A673 (cell line): ENCODE data around the gene ATG10. TPM values are rescaled to one million over a fixed set of nuclear protein-coding genes. Genes with fewer than 3 reads are reported as not detected.

Experiments
- BruUV-seq: library from RNA; stranded (reverse); fragments of 400-500 nt; replicated peaks from 2 replicates; lab custom pipeline; 2021; lab: Mats Ljungman, UMichigan
- CTCF ChIA-PET: fragments of 300-600 bp; sonication (Branson Sonifier 250); formaldehyde crosslinking; loops from one replicate; lab custom pipeline; 2022; ENCODE audit warnings: antibody characterized with exemption; lab: Charles Lee
- POLR2A ChIA-PET: fragments of 300-600 bp; sonication (Branson Sonifier 250); formaldehyde crosslinking; loops from one replicate; lab custom pipeline; 2022; ENCODE audit warnings: antibody characterized with exemption; ENCODE audit not compliant: low non-redundant PET; lab: Charles Lee
- DNase-seq: peaks from one replicate; pipeline ENCODE4 v3.0.0-alpha.2; 2015; ENCODE audit warnings: low spot score
- H3K27ac ChIP-seq: fragments of 200-600 bp; sonication (generic); 2 replicates; pipeline ENCODE4 v1.5.1; 2016; ENCODE audit warnings: mixed run types, low read depth, mild to moderate bottlenecking, mixed read lengths, antibody characterized with exemption, low read length; ENCODE audit not compliant: poor library complexity, severe bottlenecking
- H3K27me3 ChIP-seq: fragments of 200-600 bp; sonication (generic); replicated peaks from 2 replicates; pipeline ENCODE4 v1.6.1; 2017; ENCODE audit warnings: mixed run types, low read depth, mild to moderate bottlenecking, mixed read lengths, antibody characterized with exemption, low read length; ENCODE audit not compliant: insufficient read depth, poor library complexity
- H3K36me3 ChIP-seq: fragments of 200-600 bp; sonication (generic); 2 replicates; pipeline ENCODE4 v1.6.1; 2016; ENCODE audit warnings: mixed run types, mild to moderate bottlenecking, mixed read lengths, antibody characterized with exemption, low read length; ENCODE audit not compliant: insufficient read depth, poor library complexity, severe bottlenecking
- H3K4me1 ChIP-seq: fragments of 200-600 bp; sonication (generic); 2 replicates; pipeline ENCODE4 v1.6.1; 2017; ENCODE audit warnings: mixed run types, mild to moderate bottlenecking, mixed read lengths, antibody characterized with exemption, low read length; ENCODE audit not compliant: insufficient read depth, poor library complexity, severe bottlenecking
- H3K4me3 ChIP-seq: fragments of 200-600 bp; sonication (generic); 2 replicates; pipeline ENCODE4 v1.5.1; 2016; ENCODE audit warnings: low read depth, mixed run types, mild to moderate bottlenecking, mixed read lengths, low read length; ENCODE audit not compliant: poor library complexity, severe bottlenecking
- H3K9me3 ChIP-seq: fragments of 200-600 bp; sonication (generic); 2 replicates; pipeline ENCODE4 v1.6.1; 2016; ENCODE audit warnings: mixed run types, low read depth, mild to moderate bottlenecking, mixed read lengths, antibody characterized with exemption, low read length; ENCODE audit not compliant: poor library complexity, severe bottlenecking
- EZH2 ChIP-seq: fragments of 200-600 bp; sonication (generic); IDR thresholded peaks from 2 replicates; pipeline ENCODE4 v1.6.1; 2017; ENCODE audit warnings: borderline replicate concordance, low read depth, mild to moderate bottlenecking, mixed read lengths, antibody characterized with exemption, low read length; ENCODE audit not compliant: poor library complexity, severe bottlenecking
- intact Hi-C: fragments of 100-400 bp; cut with micrococcal nuclease; formaldehyde crosslinking; loops from one replicate; pipeline ENCODE4 v1.10.0; 2022; ENCODE audit not compliant: unreplicated experiment
- total RNA-seq: library from RNA; stranded (reverse); gene quantifications from 2 replicates; pipeline ENCODE4 v1.2.3, GENCODE V29; 2021
- TF ChIP-seq, protein P1 (sequence below): fragments of 300-800, 200-600 bp; sonication (generic); conservative IDR thresholded peaks from 2 replicates; pipeline ENCODE4 v1.5.1; 2017; ENCODE audit warnings: low read depth, mild to moderate bottlenecking, antibody characterized with exemption, low read length, moderate library complexity, mixed read lengths

Gene ATG10
- total RNA-seq, 1 experiment from 2014 or later, result 17.1 TPM

DNA sequence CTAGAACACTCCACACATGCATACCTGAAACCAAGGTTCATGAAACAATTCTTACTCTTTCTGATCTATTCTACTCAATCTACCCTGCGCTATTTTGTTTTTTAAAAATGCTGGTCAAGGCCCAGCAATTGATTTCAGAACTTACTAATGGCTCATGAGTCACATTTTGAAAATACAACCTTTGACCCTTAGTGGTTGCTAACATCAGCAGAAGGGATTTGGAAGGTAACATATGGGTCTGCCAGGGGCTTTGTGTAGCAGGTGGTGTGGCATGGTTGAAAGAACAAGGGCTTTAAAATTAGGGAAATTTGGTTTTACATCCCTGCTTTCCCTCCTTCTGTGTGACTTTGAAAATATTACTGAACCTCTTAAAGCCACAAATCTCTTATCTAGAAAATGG, 101.4 kb downstream of the ATG10 start:
- TF ChIP-seq, protein P1, sequence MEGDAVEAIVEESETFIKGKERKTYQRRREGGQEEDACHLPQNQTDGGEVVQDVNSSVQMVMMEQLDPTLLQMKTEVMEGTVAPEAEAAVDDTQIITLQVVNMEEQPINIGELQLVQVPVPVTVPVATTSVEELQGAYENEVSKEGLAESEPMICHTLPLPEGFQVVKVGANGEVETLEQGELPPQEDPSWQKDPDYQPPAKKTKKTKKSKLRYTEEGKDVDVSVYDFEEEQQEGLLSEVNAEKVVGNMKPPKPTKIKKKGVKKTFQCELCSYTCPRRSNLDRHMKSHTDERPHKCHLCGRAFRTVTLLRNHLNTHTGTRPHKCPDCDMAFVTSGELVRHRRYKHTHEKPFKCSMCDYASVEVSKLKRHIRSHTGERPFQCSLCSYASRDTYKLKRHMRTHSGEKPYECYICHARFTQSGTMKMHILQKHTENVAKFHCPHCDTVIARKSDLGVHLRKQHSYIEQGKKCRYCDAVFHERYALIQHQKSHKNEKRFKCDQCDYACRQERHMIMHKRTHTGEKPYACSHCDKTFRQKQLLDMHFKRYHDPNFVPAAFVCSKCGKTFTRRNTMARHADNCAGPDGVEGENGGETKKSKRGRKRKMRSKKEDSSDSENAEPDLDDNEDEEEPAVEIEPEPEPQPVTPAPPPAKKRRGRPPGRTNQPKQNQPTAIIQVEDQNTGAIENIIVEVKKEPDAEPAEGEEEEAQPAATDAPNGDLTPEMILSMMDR, result no peak
- no peak for TF ChIP-seq EZH2
- DNase-seq, result no peak
- Histone ChIP-seq H3K4me1 (no peaks in the 10 kb centered on the region), H3K9me3 (no peaks in the 10 kb centered on the region), H3K4me3 (no peak overlapping the region), H3K27ac (no peak overlapping the region), H3K27me3 (no peaks in the 10 kb centered on the region), H3K36me3 (no peaks in the 10 kb centered on the region)
- BruUV-seq, result no TSS peak
- ChIA-PET POLR2A (no interaction called here), CTCF (no interaction called here)
- intact Hi-C loops, result no loop called here

DNA sequence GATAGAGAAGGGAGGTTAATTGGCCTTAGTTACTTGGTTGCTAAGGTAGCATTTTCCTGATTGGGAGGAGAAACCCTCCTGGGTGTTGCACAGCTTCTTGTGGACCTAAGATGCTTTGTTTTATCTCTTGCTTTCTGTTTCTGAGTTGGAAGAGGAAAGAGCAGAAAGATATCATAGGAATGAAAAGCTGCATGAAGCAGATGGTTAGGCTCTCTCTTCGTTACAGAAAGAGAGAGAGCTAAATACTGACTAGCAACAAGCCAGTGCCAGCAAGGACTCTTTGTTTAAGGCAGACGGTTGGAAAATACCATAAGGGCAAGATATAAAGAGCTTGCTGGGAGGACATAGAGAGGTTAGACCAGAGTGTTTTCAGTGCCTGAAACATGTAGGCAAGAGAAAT, 103.1 kb downstream of the ATG10 start:
- no peak for DNase-seq
- H3K27me3 ChIP-seq, result no peaks in the 10 kb centered on the region
- no peak for TF ChIP-seq EZH2
- TF ChIP-seq, protein P1, result no peak
- H3K4me1 ChIP-seq, result no peaks in the 10 kb centered on the region
- CTCF ChIA-PET, result no interaction called here
- POLR2A ChIA-PET, result no interaction called here
- H3K27ac ChIP-seq, result no peak overlapping the region
- no TSS peak for BruUV-seq
- H3K9me3 ChIP-seq, result no peaks in the 10 kb centered on the region
- intact Hi-C loops, result no loop called here
- H3K4me3 ChIP-seq, result no peak overlapping the region
- no peaks in the 10 kb centered on the region for H3K36me3 ChIP-seq

DNA sequence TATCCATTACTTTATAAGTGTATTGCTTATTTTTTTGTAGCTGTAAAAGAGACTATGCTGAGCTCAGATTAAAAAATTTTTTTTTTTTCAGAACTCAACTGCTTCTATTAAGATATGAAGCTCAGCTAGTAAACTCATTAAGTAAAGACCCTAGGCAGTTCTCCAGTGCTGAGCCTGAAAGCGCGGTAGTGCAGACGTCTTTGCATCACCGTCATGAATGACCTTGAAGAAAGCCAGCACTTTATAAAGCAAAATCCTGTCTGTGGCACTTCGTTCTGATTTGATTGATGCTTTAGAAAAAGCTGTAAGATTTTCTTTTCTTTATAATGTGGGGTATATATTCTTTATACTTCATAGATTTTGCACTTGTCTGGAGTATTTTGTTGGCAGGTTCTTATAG, 105.7 kb downstream of the ATG10 start:
- intact Hi-C loops, result no loop called here
- DNase-seq, result no peak
- CTCF ChIA-PET, result no interaction called here

More for the DNA sequence above, 105.7 kb downstream of the ATG10 start:
- Histone ChIP-seq H3K36me3 (no peaks in the 10 kb centered on the region), H3K9me3 (peaks cover 5% of the 10 kb centered on the region), H3K27me3 (no peaks in the 10 kb centered on the region), H3K4me1 (no peaks in the 10 kb centered on the region), H3K4me3 (no peak overlapping the region), H3K27ac (no peak overlapping the region)
- POLR2A ChIA-PET, result no interaction called here
- TF ChIP-seq, protein P1, result no peak
- no peak for TF ChIP-seq EZH2
- no TSS peak for BruUV-seq
